Skeletal muscle tissue (tissue), 4 donors: Measurements from ENCODE around the gene TMEM98. TPM values are rescaled to one million over a fixed set of nuclear protein-coding genes. Genes with fewer than 3 reads are reported as not detected.
"Not testable (repeated sequence)": the region's sequence is repeated elsewhere in the genome, so short reads cannot be mapped to it uniquely, and the experiment has no call there.

Experiments used
- H3K27ac ChIP-seq: one replicate; pipeline ENCODE4 v1.7.0; 2013; ENCODE audit warnings: mild to moderate bottlenecking, low read depth, low read length, inconsistent platforms
- H3K27me3 ChIP-seq, 3 donors: one replicate each; pipeline ENCODE4 v1.7.0; 2013; ENCODE audit warnings: low read length in 3 of 3; ENCODE audit not compliant: control insufficient read depth in 3 of 3, insufficient read depth in 3 of 3
- H3K36me3 ChIP-seq, 3 donors: one replicate each; pipeline ENCODE4 v1.7.0; 2013; ENCODE audit warnings: low read length in 3 of 3; ENCODE audit not compliant: control insufficient read depth in 3 of 3, insufficient read depth in 3 of 3
- H3K4me1 ChIP-seq, 3 donors: one replicate each; pipeline ENCODE4 v1.7.0; 2013; ENCODE audit warnings: low read length in 3 of 3, mild to moderate bottlenecking in 3 of 3; ENCODE audit not compliant: control insufficient read depth in 3 of 3, insufficient read depth in 3 of 3
- H3K4me3 ChIP-seq, 3 donors: one replicate each; pipeline ENCODE4 v1.7.0; 2013; ENCODE audit warnings: low read length in 3 of 3
- H3K9ac ChIP-seq, 3 donors: one replicate each; pipeline ENCODE4 v1.7.0; 2013; ENCODE audit warnings: low read length in 3 of 3, mild to moderate bottlenecking in 3 of 3, moderate library complexity in 2 of 3, low read depth in 1 of 3
- H3K9me3 ChIP-seq, 3 donors: one replicate each; pipeline ENCODE4 v1.7.0; 2013; ENCODE audit warnings: low read length in 3 of 3; ENCODE audit not compliant: control insufficient read depth in 3 of 3
- total RNA-seq: library from RNA; depleted of rRNA; stranded (reverse); fragments of >200 nt; gene quantifications from one replicate; pipeline ENCODE4 v1.2.3, GENCODE V29; 2014
- donor health status: Osteomylitis.

Gene TMEM98
- 27.1 TPM for total RNA-seq

- Histone ChIP-seq H3K4me1 (peaks cover 6 to 15% (median 6%) of the 10 kb centered on the region in 3 donors), H3K27me3 (peaks cover 12 to 44% (median 35%) of the 10 kb centered on the region in 3 donors), H3K9me3 (no peaks in the 10 kb centered on the region), H3K36me3 (no peaks in the 10 kb centered on the region), H3K27ac (no peak within 1 kb of the TSS), H3K9ac (peak within 1 kb of the TSS in 1 of 3 donors; percentile 64), H3K4me3 (peak within 1 kb of the TSS; percentile 49 to 65 (median 54))
Measured at GRCh38 chr17:32927724-32928585, at the start of gene TMEM98. Gene TMEM98, plus strand, starts transcription at chr17:32928153. Its CDS starts 3,376 bp downstream, at chr17:32931529.

GRCh38 chr17:32878211-32878610 is 49.7 kb upstream of the TMEM98 start:
- Histone ChIP-seq H3K9me3 (no peaks in the 10 kb centered on the region), H3K4me3 (no peak overlapping the region), H3K36me3 (no peaks in the 10 kb centered on the region), H3K4me1 (peaks cover 9 to 12% (median 10%) of the 10 kb centered on the region in 3 donors), H3K9ac (no peak overlapping the region), H3K27ac (no peak overlapping the region), H3K27me3 (no peaks in the 10 kb centered on the region)

GRCh38 chr17:32879134-32879533 is 48.8 kb upstream of the TMEM98 start:
- H3K9me3 ChIP-seq, result no peaks in the 10 kb centered on the region
- no peaks in the 10 kb centered on the region for H3K36me3 ChIP-seq
- H3K4me3 ChIP-seq, result no peak overlapping the region
- H3K4me1 ChIP-seq, result peaks cover 9 to 12% (median 10%) of the 10 kb centered on the region in 3 donors
- H3K27ac ChIP-seq, result no peak overlapping the region
- no peaks in the 10 kb centered on the region for H3K27me3 ChIP-seq
- H3K9ac ChIP-seq, result no peak overlapping the region

GRCh38 chr17:32880671-32881453 is 47.1 kb upstream of the TMEM98 start:
- H3K9me3 ChIP-seq, result no peaks in the 10 kb centered on the region
- no peak overlapping the region for H3K4me3 ChIP-seq
- H3K9ac ChIP-seq, result no peak overlapping the region
- peaks cover 8 to 12% (median 9%) of the 10 kb centered on the region in 3 donors for H3K4me1 ChIP-seq
- peaks cover 0 to 4% (median 0%) of the 10 kb centered on the region in 3 donors for H3K27me3 ChIP-seq
- no peak overlapping the region for H3K27ac ChIP-seq
- no peaks in the 10 kb centered on the region for H3K36me3 ChIP-seq

GRCh38 chr17:32882029-32882428 is 45.9 kb upstream of the TMEM98 start:
- Histone ChIP-seq H3K4me1 (peaks cover 4 to 7% (median 4%) of the 10 kb centered on the region in 3 donors), H3K9me3 (no peaks in the 10 kb centered on the region), H3K4me3 (no peak overlapping the region), H3K36me3 (no peaks in the 10 kb centered on the region), H3K9ac (no peak overlapping the region), H3K27ac (no peak overlapping the region), H3K27me3 (peaks cover 0 to 7% (median 3%) of the 10 kb centered on the region in 3 donors)

- Histone ChIP-seq H3K4me3 (no peak overlapping the region), H3K9ac (no peak overlapping the region), H3K27ac (no peak overlapping the region), H3K9me3 (no peaks in the 10 kb centered on the region), H3K27me3 (peaks cover 0 to 7% (median 3%) of the 10 kb centered on the region in 3 donors), H3K4me1 (peaks cover 0 to 4% (median 2%) of the 10 kb centered on the region in 3 donors), H3K36me3 (no peaks in the 10 kb centered on the region)
Measured at GRCh38 chr17:32882734-32883133, 45.2 kb upstream of the TMEM98 start.

GRCh38 chr17:32886951-32887350 is 41.0 kb upstream of the TMEM98 start:
- not testable (repeated sequence) for H3K4me1 ChIP-seq, H3K36me3 ChIP-seq, H3K4me3 ChIP-seq, H3K27me3 ChIP-seq, H3K9ac ChIP-seq, H3K9me3 ChIP-seq, H3K27ac ChIP-seq

GRCh38 chr17:32887410-32887809 is 40.5 kb upstream of the TMEM98 start:
- H3K36me3 ChIP-seq, H3K27ac ChIP-seq, H3K9me3 ChIP-seq, H3K4me1 ChIP-seq, H3K9ac ChIP-seq, H3K27me3 ChIP-seq, H3K4me3 ChIP-seq: not testable (repeated sequence)

- Histone ChIP-seq H3K4me1 (no peaks in the 10 kb centered on the region), H3K27me3 (peaks cover 0 to 5% (median 0%) of the 10 kb centered on the region in 3 donors), H3K27ac (no peak overlapping the region), H3K36me3 (no peaks in the 10 kb centered on the region), H3K9ac (no peak overlapping the region), H3K9me3 (no peaks in the 10 kb centered on the region), H3K4me3 (no peak overlapping the region)
Measured at GRCh38 chr17:32894245-32894644, 33.7 kb upstream of the TMEM98 start.
